Epithelial cell of proximal tubule (primary cell): Measurements from ENCODE around the gene ABCA12. TPM values are rescaled to one million over a fixed set of nuclear protein-coding genes. Genes with fewer than 3 reads are reported as not detected.

ENCODE experiments used
- DNase-seq: peaks from one replicate; pipeline ENCODE4 v3.0.0-alpha.2; 2011; ENCODE audit warnings: low read depth
- H3K4me3 ChIP-seq: 2 replicates; pipeline ENCODE4 v1.5.1; 2011; ENCODE audit warnings: low read depth, mild to moderate bottlenecking, low read length
- CTCF ChIP-seq: conservative IDR thresholded peaks from 2 replicates; pipeline ENCODE4 v1.5.1; 2012; ENCODE audit warnings: low read depth, mild to moderate bottlenecking, low read length
- total RNA-seq: library from RNA; depleted of rRNA; stranded (reverse); fragments of >200 nt; gene quantifications from 2 replicates; pipeline ENCODE4 v1.2.3, GENCODE V29; 2015

The ABCA12 gene
- total RNA-seq, 1 donor from 2014 or later = 3.0 TPM

GRCh38 chr2:214946949-214947348, 191.5 kb downstream of the ABCA12 start:
- DNase-seq = no peak
- no peak for TF ChIP-seq CTCF
- H3K4me3 ChIP-seq = no peak overlapping the region

- DNase-seq = no peak
- H3K4me3 ChIP-seq = no peak overlapping the region
- TF ChIP-seq CTCF = no peak
These were observed 204.4 kb downstream of the ABCA12 start for GRCh38 chr2:214934006-214934405.

- TF ChIP-seq CTCF = no peak
- DNase-seq = no peak
- no peak overlapping the region for H3K4me3 ChIP-seq
These were observed 233.8 kb downstream of the ABCA12 start for GRCh38 chr2:214904634-214905033.

GRCh38 chr2:214904176-214904575, 234.2 kb downstream of the ABCA12 start:
- no peak for TF ChIP-seq CTCF
- DNase-seq = no peak
- H3K4me3 ChIP-seq = no peak overlapping the region

GRCh38 chr2:214902286-214902685, 236.1 kb downstream of the ABCA12 start:
- no peak overlapping the region for H3K4me3 ChIP-seq
- no peak for DNase-seq
- TF ChIP-seq CTCF = no peak

- DNase-seq = no peak
- no peak for TF ChIP-seq CTCF
These were observed 238.7 kb downstream of the ABCA12 start for GRCh38 chr2:214899751-214900150.

GRCh38 chr2:214896274-214896673, 242.2 kb downstream of the ABCA12 start:
- no peak for TF ChIP-seq CTCF
- DNase-seq = no peak
- no peak overlapping the region for H3K4me3 ChIP-seq

More at GRCh38 chr2:214899751-214900150, 238.7 kb downstream of the ABCA12 start:
- no peak overlapping the region for H3K4me3 ChIP-seq
